ENCODE results near the gene PPP1R14B. TPM values are rescaled to one million over a fixed set of nuclear protein-coding genes. Genes with fewer than 3 reads are reported as not detected.
A peak's percentile ranks its signal among the peaks of the same experiment; 100 is the strongest.

Gene PPP1R14B
- total RNA-seq, 1 donor: 26.4 TPM

DNA sequence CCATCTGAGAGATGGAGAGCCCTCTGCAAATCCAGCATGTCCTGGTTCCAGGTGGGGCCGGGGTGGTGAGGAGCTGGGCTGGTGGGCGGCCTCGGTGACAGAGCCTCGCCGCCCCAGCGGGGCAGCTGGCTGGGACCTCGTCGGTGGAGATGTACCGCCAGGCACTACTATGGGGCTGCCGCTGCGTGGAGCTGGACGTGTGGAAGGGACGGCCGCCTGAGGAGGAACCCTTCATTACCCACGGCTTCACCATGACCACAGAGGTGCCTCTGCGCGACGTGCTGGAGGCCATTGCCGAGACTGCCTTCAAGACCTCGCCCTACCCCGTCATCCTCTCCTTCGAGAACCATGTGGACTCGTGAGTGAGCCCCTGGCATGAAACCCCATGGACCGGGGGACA, 11.6 kb upstream of the PPP1R14B start:
- H3K27me3 ChIP-seq (ENCODE audit: insufficient read depth, low read length): no peaks in the 10 kb centered on the region
- no peaks in the 10 kb centered on the region for H3K9me3 ChIP-seq (ENCODE audit: low read depth, low read length)
- H3K4me3 ChIP-seq (ENCODE audit: low read length): no peak overlapping the region
- H3K4me1 ChIP-seq (ENCODE audit: insufficient read depth, low read length): no peaks in the 10 kb centered on the region

DNA sequence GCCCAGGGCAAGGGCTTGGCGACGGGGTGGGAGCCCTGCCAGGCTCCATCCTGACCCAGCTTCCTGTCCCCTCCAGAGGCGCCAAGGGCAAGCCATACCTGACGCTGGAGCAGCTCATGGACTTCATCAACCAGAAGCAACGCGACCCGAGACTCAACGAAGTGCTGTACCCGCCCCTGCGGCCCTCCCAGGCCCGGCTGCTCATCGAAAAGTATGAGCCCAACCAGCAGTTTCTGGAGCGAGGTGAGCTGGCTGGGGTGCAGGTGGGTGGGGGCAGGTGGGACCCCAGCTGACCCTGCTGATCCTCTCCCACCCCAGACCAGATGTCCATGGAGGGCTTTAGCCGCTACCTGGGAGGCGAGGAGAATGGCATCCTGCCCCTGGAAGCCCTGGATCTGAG, 9.6 kb upstream of the PPP1R14B start:
- no peaks in the 10 kb centered on the region for H3K9me3 ChIP-seq (ENCODE audit: low read depth, low read length)
- H3K27me3 ChIP-seq (ENCODE audit: insufficient read depth, low read length): no peaks in the 10 kb centered on the region
- H3K4me1 ChIP-seq (ENCODE audit: insufficient read depth, low read length): peaks cover 16% of the 10 kb centered on the region
- no peak overlapping the region for H3K4me3 ChIP-seq (ENCODE audit: low read length)

DNA sequence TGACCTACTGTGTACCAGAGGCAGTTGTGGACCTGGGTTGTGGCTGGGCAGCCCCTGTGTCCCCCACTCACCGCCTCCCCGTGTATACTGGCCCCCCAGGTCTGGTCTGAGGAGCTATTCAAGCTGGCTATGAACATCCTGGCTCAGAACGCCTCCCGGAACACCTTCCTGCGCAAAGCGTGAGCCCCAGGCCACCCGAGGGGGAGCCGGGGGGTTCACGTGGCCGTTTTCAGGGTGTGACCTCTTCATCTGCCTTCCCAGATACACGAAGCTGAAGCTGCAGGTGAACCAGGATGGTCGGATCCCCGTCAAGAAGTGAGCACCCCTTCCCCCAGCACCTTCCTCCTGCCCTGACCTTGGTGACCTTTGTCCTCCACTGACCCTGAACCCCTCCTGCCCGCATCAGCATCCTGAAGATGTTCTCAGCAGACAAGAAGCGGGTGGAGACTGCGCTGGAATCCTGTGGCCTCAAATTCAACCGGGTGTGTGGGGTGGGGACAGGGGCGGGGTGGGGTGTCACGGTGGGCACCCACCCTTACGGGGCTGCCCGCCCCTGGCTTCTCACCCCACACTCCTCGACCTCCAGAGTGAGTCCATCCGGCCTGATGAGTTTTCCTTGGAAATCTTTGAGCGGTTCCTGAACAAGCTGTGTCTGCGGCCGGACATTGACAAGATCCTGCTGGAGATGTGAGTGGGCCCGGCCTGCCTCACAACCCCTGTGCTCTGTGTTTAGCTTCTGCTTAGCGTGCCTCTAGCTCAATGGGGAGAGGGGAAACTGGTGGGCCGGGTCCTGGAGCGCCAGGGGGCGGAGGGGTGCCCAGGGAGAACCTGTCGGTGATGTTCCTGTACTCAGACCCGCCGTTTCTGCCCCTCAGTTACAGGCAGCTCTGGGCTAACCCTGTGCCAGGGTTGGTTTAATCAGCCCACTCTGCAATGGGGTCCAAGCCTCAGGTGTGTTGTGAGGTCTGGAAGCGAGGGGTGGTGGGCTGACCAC, 8.7 kb upstream of the PPP1R14B start:
- H3K4me1 ChIP-seq (ENCODE audit: insufficient read depth, low read length): peaks cover 23% of the 10 kb centered on the region
- H3K27me3 ChIP-seq (ENCODE audit: insufficient read depth, low read length): no peaks in the 10 kb centered on the region
- H3K4me3 ChIP-seq (ENCODE audit: low read length): no peak overlapping the region

DNA sequence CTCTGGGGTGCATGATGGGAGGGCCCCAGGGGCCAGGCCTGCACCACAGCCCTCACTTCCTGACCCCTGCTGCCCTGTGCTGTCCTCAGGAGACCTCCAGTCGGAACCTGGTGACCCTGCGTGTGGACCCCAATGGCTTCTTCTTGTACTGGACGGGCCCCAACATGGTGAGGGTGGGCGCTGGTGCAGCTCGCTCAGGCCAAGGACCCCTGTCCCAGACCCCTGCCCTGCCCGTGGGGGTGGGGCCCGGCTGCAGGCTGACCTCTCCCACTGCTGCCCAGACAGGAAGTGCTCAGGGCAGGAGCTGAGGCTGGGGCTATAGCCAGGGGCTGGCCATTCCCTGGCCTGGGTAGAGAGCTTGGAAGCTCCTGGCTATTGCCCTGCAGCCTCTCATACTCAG, 7.6 kb upstream of the PPP1R14B start:
- Histone ChIP-seq H3K4me3 (ENCODE audit: low read length) (no peak overlapping the region), H3K9me3 (ENCODE audit: low read depth, low read length) (no peaks in the 10 kb centered on the region), H3K27me3 (ENCODE audit: insufficient read depth, low read length) (no peaks in the 10 kb centered on the region), H3K4me1 (ENCODE audit: insufficient read depth, low read length) (peaks cover 23% of the 10 kb centered on the region)

More for the DNA sequence above, 8.7 kb upstream of the PPP1R14B start:
- no peaks in the 10 kb centered on the region for H3K9me3 ChIP-seq (ENCODE audit: low read depth, low read length)

DNA sequence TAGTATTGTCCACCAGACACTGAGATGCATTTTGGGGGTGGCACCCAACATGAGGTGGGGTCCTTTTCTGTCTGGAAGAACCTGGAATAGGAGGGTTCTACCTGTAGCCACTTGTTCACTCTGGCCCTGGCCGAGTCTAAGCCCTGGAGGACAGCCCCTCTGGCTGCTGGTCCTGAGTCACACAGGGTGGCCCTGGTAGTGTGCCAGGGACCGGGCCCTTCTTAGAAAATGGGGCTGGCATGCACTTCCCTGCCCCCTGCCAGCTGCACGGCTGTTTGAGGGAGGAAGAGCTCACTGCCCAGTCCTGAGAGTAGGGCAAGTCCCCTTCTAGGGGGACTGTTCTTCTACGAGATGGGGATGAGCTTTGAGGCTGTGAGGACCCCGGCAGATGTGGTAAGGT, 6.7 kb upstream of the PPP1R14B start:
- Histone ChIP-seq H3K27me3 (ENCODE audit: insufficient read depth, low read length) (no peaks in the 10 kb centered on the region), H3K9me3 (ENCODE audit: low read depth, low read length) (no peaks in the 10 kb centered on the region), H3K4me1 (ENCODE audit: insufficient read depth, low read length) (peaks cover 23% of the 10 kb centered on the region), H3K4me3 (ENCODE audit: low read length) (no peak overlapping the region)

DNA sequence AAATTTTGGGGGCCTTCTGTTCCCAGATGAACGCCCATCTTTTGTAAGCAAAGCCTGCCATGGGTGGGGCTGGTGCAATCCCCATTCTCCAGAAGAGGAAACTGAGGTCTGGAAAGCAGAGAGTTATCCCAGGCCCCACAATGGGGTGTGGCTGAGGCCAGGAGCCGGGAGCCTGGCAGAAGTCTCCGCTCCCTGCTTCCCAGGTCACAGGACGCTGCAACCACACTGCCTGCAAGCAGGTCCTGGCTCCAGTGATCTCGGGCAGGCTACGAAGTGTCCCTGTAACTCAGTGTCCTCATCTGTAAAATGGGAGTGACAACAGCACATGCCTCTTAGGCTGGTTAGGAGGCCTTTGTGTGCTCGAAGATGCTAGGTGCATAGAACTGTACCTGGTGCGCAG, 6.3 kb upstream of the PPP1R14B start:
- no peaks in the 10 kb centered on the region for H3K27me3 ChIP-seq (ENCODE audit: insufficient read depth, low read length)
- peaks cover 23% of the 10 kb centered on the region for H3K4me1 ChIP-seq (ENCODE audit: insufficient read depth, low read length)
- H3K9me3 ChIP-seq (ENCODE audit: low read depth, low read length): no peaks in the 10 kb centered on the region
- H3K4me3 ChIP-seq (ENCODE audit: low read length): no peak overlapping the region

DNA sequence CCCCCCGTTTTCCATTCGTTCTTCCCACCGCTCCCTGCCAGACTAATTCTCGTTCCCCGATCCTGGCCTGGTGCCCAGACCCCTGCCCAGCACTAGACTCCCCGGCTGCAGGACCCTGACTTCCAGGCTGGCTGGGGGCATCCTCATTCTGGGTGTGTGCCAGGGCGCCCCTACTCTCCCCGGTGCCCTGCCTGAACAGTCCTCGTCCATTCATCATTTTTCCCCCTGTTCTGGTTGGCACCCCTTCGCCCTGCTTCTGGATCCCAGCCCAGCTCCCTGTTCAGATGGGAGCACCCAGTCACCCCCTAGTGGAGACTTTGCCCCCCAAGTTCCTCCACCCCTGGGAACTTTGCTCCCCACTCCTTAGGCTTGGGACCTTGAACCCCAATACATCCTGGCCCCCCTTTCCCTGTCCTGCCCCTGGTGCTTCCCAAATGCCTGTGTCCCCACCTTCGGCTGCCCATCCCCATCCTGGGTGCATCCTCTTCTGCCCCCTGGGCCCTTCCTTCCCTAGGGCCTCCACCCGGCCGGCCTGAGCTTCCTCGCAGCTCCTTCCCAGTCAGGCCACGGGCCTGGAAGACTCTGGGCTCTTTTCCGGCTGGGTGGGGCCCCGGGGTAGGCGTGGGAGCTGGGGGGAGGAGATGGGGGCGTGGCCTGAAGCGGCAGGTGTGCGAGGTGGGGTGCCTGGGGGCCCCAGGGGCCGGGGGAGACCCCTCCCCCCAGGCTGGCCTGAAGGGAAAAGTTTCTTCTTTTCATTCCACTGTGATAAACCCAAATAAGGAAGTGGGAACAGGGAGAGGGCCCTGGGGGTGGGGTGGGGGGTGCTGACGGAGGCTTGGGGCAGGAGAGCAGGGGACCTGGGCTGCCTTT, 5.5 kb upstream of the PPP1R14B start:
- Histone ChIP-seq H3K4me3 (ENCODE audit: low read length) (peak overlapping the region; percentile 57), H3K4me1 (ENCODE audit: insufficient read depth, low read length) (peaks cover 27% of the 10 kb centered on the region), H3K9me3 (ENCODE audit: low read depth, low read length) (no peaks in the 10 kb centered on the region), H3K27me3 (ENCODE audit: insufficient read depth, low read length) (no peaks in the 10 kb centered on the region)

DNA sequence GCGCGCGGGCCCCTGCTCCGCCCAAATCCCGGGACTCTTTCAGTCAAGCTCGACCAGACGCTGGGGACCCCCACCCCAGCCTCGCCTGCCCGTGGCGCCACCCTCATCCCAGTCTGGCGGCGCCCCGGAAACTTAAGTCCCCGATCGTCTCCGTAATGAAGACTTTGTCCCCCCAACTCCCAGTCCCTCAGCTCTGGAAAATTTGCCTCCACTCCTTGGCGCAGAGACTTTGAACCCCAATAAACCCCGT, 4.9 kb upstream of the PPP1R14B start:
- Histone ChIP-seq H3K4me1 (ENCODE audit: insufficient read depth, low read length) (peaks cover 30% of the 10 kb centered on the region), H3K4me3 (ENCODE audit: low read length) (peak overlapping the region; percentile 57)

DNA sequence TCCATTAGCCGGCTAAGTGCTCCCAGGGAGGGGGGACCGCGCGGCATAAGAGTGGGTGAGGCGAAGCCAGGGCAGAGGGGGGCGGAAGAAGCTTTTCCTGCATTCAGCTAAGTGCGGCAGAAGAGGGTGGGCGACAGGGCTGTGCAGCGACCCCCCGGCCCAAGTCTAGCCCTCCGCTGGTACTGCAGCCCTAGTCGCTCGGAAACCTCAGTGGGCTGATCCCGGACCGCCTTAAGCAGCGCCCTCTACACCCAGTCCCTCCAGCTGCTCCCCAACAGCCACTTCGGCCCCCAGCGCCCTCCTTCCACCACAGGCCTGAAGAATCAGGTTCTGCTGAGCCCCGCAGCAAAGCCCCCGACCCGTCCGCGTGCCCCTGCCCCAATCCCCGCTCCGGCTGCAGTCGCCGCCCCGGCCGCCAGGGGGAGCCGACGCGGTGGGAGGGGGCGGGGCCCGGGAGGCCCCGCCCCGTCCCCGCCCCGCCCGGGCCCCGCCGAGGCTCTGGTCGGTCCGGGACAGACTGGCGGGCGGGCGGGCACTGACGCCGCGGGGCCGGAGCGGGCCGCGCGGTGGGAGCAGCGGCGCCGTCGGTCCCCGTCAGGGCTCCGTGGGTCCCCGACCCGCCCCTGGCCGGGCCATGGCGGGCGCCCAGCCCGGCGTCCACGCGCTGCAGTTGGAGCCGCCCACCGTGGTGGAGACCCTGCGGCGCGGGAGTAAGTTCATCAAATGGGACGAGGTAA, 4.4 kb upstream of the PPP1R14B start, which contains the start of gene PLCB3:
TSS of gene PLCB3 (plus strand) at position 515 of the 737 bp plus-strand sequence. CDS start at position 635, 120 bp downstream.
- H3K27me3 ChIP-seq (ENCODE audit: insufficient read depth, low read length): no peaks in the 10 kb centered on the region
- H3K4me3 ChIP-seq (ENCODE audit: low read length): peak within 1 kb of the TSS; percentile 57
- H3K4me1 ChIP-seq (ENCODE audit: insufficient read depth, low read length): peaks cover 31% of the 10 kb centered on the region
- no peaks in the 10 kb centered on the region for H3K9me3 ChIP-seq (ENCODE audit: low read depth, low read length)

More for the DNA sequence above, 4.9 kb upstream of the PPP1R14B start:
- H3K9me3 ChIP-seq (ENCODE audit: low read depth, low read length): no peaks in the 10 kb centered on the region
- no peaks in the 10 kb centered on the region for H3K27me3 ChIP-seq (ENCODE audit: insufficient read depth, low read length)

DNA sequence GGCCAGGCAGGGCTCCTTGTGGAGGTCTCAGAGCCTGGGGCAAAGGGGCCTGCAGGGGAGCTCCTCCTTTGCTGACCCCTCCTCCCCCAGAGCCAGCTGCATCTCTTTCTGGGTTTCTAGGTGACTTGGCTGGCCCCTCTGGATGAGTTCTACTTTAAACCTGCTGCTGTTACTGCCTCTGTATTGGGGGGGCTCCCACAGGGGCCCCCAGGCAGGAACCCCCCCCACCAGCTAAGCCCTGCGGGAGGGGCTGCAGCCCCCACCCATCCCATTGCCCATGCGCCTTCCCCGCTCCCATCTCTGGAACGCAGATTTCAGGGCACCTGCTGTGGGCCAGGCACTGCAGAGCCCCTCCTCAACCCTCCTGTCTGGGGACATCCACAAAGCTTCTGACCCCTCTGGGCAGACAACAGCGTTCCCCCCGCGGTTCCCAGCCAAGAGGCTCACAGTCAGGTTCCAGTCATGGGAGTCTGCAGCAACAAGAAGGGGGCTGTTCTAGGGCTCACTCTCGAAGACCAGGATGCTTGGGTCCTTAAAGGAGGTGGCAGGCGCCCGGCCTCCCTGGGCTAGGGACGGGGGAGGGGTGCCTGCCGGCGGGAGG, 3.8 kb upstream of the PPP1R14B start:
- Histone ChIP-seq H3K4me3 (ENCODE audit: low read length) (no peak overlapping the region), H3K4me1 (ENCODE audit: insufficient read depth, low read length) (peaks cover 38% of the 10 kb centered on the region), H3K9me3 (ENCODE audit: low read depth, low read length) (no peaks in the 10 kb centered on the region)

DNA sequence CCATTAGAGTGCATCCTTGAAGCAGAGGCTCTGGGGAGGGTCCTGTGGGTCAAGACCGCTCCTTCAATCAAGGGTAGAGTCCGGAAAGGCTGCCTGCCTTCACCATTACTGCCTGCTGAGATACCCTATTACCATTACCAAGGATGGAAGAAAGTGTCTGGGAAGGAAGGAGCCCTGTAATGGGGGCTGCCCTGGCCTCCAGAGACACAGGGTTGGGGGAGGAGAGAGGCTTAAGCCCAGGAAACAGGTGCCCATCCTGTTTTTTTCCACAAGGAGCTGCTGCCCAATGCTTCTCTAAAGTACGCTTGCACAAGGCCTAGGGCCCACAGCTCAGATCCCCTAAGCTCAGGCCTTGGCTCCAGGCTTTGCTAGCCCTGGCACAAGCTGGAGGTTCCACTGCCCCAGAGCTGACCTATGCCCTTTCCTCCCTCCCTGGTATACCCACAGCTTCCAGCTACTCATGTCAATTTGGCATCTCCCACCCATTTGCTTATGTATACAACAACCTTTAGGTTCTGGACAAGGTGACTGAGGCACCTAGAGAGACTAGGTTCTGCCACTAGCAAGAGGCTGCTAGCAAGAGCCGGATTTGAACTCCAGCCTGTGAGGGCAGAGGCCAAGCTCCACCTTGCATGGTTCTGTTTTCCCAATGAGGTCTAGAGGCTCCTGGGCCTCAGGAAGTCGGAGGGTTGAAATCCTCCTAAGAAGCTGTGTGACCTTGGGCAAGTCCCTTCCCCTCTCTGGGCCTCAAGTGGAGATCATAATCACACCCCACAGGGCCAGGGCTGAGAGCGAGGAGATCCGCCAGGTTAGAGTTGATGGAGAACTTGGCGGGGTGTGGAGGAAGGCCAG, 3.0 kb upstream of the PPP1R14B start:
- no peak overlapping the region for H3K4me3 ChIP-seq (ENCODE audit: low read length)
- H3K9me3 ChIP-seq (ENCODE audit: low read depth, low read length): no peaks in the 10 kb centered on the region
- H3K27me3 ChIP-seq (ENCODE audit: insufficient read depth, low read length): no peaks in the 10 kb centered on the region
- H3K4me1 ChIP-seq (ENCODE audit: insufficient read depth, low read length): peaks cover 45% of the 10 kb centered on the region

More for the DNA sequence above, 3.8 kb upstream of the PPP1R14B start:
- H3K27me3 ChIP-seq (ENCODE audit: insufficient read depth, low read length): no peaks in the 10 kb centered on the region

DNA sequence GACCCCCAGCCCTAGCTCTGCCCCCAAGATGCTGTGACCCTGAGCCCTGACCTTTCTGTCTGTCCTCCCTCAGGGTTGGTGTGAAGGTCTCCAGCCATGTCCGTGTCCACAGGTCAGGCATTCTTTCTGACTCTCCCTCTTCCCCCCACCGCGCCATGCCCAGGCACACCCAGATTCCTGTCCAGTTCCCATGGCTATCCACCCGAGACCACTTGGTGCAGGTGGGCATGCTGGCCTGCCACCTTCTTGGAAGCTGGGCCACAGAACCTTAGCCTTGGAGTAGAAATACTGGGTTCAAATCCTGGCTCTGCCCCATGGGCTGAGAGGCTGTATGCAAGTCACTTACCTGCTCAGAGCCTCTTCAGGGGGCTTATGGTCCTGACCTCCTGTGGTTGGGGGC, 2.3 kb upstream of the PPP1R14B start:
- Histone ChIP-seq H3K9me3 (ENCODE audit: low read depth, low read length) (no peaks in the 10 kb centered on the region), H3K4me3 (ENCODE audit: low read length) (no peak overlapping the region), H3K4me1 (ENCODE audit: insufficient read depth, low read length) (peaks cover 45% of the 10 kb centered on the region), H3K27me3 (ENCODE audit: insufficient read depth, low read length) (no peaks in the 10 kb centered on the region)

DNA sequence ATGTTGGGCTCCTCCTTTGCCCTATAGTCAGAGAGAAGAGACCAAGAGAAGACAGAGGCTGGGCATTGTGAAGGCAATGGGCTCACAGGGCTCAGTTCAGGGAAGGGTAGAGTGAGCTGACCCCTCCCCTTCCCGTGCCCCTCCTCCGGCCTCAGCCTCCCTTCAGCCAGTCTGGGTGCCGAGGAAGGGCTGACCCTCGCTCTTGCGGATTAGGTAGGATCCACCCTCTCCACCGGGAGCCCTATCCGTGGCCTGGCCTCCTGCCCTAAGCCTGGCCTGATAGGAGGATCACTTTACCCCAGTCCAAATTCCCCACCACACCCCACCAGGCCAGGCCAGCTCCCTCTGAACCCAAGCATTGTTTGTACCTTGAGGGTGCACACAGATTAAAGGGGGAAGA, 1.8 kb upstream of the PPP1R14B start:
- Histone ChIP-seq H3K9me3 (ENCODE audit: low read depth, low read length) (no peaks in the 10 kb centered on the region), H3K4me1 (ENCODE audit: insufficient read depth, low read length) (peaks cover 46% of the 10 kb centered on the region), H3K27me3 (ENCODE audit: insufficient read depth, low read length) (no peaks in the 10 kb centered on the region), H3K4me3 (ENCODE audit: low read length) (no peak overlapping the region)

Measured in mononuclear cell (primary cell).